HepG2 (cell line): ENCODE measurements around the gene JMJD6. TPM values are rescaled to one million over a fixed set of nuclear protein-coding genes. Genes with fewer than 3 reads are reported as not detected.

ENCODE experiments used
- CBFB ChIP-seq: sonication (generic); formaldehyde crosslinking; IDR thresholded peaks from 2 replicates; pipeline ENCODE4 v1.4.0; 2020; ENCODE audit warnings: missing genetic modification reagents
- DNMT1 ChIP-seq: sonication (generic); formaldehyde crosslinking; IDR thresholded peaks from 2 replicates; pipeline ENCODE4 v1.5.1; 2020; ENCODE audit warnings: mild to moderate bottlenecking, missing genetic modification reagents
- DNMT3B ChIP-seq: conservative IDR thresholded peaks from 2 replicates; pipeline ENCODE4 v1.6.1; 2016; ENCODE audit warnings: missing biosample characterization, control low read depth
- EED ChIP-seq: sonication (generic); formaldehyde crosslinking; IDR thresholded peaks from 2 replicates; pipeline ENCODE4 v1.5.0; 2020; ENCODE audit warnings: mild to moderate bottlenecking, missing genetic modification reagents
- ERF ChIP-seq: IDR thresholded peaks from 2 replicates; pipeline ENCODE4 v1.6.1; 2018; ENCODE audit warnings: missing biosample characterization, missing genetic modification reagents
- GATAD1 ChIP-seq: IDR thresholded peaks from 2 replicates; pipeline ENCODE4 v1.6.1; 2016; ENCODE audit warnings: missing genetic modification reagents, missing compliant biosample characterization
- GZF1 ChIP-seq: sonication (generic); formaldehyde crosslinking; IDR thresholded peaks from 2 replicates; pipeline ENCODE4 v1.5.1; 2020; ENCODE audit warnings: mild to moderate bottlenecking, missing genetic modification reagents
- ISX ChIP-seq: sonication (generic); formaldehyde crosslinking; conservative IDR thresholded peaks from 2 replicates; pipeline ENCODE4 v1.5.0; 2020; ENCODE audit warnings: missing genetic modification reagents
- KLF6 ChIP-seq: IDR thresholded peaks from 2 replicates; pipeline ENCODE4 v1.8.0; 2016; ENCODE audit warnings: missing biosample characterization, missing genetic modification reagents
- NFE2L2 ChIP-seq: fragments of 150-350 bp; IDR thresholded peaks from 2 replicates; pipeline ENCODE4 v1.6.1; 2014; ENCODE audit warnings: low read length
- RFX5 ChIP-seq: IDR thresholded peaks from 2 replicates; pipeline ENCODE4 v1.6.1; 2011; ENCODE audit warnings: low read depth, low read length, improper control_type of control experiment
- SIN3B ChIP-seq: fragments of 150-350 bp; IDR thresholded peaks from 2 replicates; pipeline ENCODE4 v1.6.1; 2014; ENCODE audit warnings: low read length
- XRCC5 ChIP-seq: fragments of 200-400 bp; formaldehyde crosslinking; optimal IDR thresholded peaks from 2 replicates; pipeline ENCODE3; 2017; ENCODE audit warnings: mild to moderate bottlenecking, low read length
- ZBTB7A ChIP-seq: sonication (generic); formaldehyde crosslinking; IDR thresholded peaks from 2 replicates; pipeline ENCODE4 v1.8.0; 2022; ENCODE audit warnings: mild to moderate bottlenecking, missing genetic modification reagents
- ZFP37 ChIP-seq: sonication (generic); formaldehyde crosslinking; IDR thresholded peaks from 2 replicates; pipeline ENCODE4 v1.4.0; 2020; ENCODE audit warnings: missing genetic modification reagents, borderline replicate concordance
- ZNF274 ChIP-seq: sonication (generic); formaldehyde crosslinking; IDR thresholded peaks from 2 replicates; pipeline ENCODE4 v1.5.1; 2020; ENCODE audit warnings: mild to moderate bottlenecking, missing genetic modification reagents
- ZNF530 ChIP-seq: sonication (generic); formaldehyde crosslinking; IDR thresholded peaks from 2 replicates; pipeline ENCODE4 v1.5.0; 2020; ENCODE audit warnings: low read depth, mild to moderate bottlenecking, missing genetic modification reagents
- ZNF552 ChIP-seq: sonication (generic); formaldehyde crosslinking; IDR thresholded peaks from 2 replicates; pipeline ENCODE4 v1.9.0; 2022; ENCODE audit warnings: missing genetic modification reagents, mild to moderate bottlenecking, borderline replicate concordance
- ZNF720 ChIP-seq: sonication (generic); formaldehyde crosslinking; IDR thresholded peaks from 2 replicates; pipeline ENCODE4 v1.4.0; 2020; ENCODE audit warnings: missing genetic modification reagents
- ZNF775 ChIP-seq: sonication (generic); formaldehyde crosslinking; IDR thresholded peaks from 2 replicates; pipeline ENCODE4 v1.4.0; 2020; ENCODE audit warnings: missing genetic modification reagents, mild to moderate bottlenecking, moderate library complexity, borderline replicate concordance
- polyA plus RNA-seq, 8 experiments: library from polyadenylated mRNA; depleted of rRNA in 3 of 8; stranded (reverse) in 7 of 8; unstranded in 1 of 8; fragments of >200 nt; fragmentation: Illumina TruSeq in 4 of 8; extraction: Trizol in 4 of 8; gene quantifications; 2 replicates each; pipeline versions ENCODE4 v1.2.1 to v1.2.3, GENCODE V29; 2011 to 2016; ENCODE audit warnings: low read depth in 4 of 8, missing spikeins in 1 of 8, mixed read lengths in 1 of 8; ENCODE audit not compliant: insufficient read depth in 1 of 8
- total RNA-seq, 5 experiments: library from RNA; depleted of rRNA; stranded (reverse); fragments of >200 nt; fragmentation: Illumina TruSeq; extraction: Trizol; gene quantifications; 2 replicates each; pipeline ENCODE4 v1.2.3, GENCODE V29; 2016; ENCODE audit warnings: low read depth in 1 of 5
- TF ChIP-seq, protein P1 (sequence below): IDR thresholded peaks from 2 replicates; pipeline ENCODE4 v1.6.1; 2016; ENCODE audit warnings: missing compliant biosample characterization, missing genetic modification reagents, borderline replicate concordance
- TF ChIP-seq, protein P2 (sequence below): sonication (generic); formaldehyde crosslinking; IDR thresholded peaks from 2 replicates; pipeline ENCODE4 v1.4.0; 2020; ENCODE audit warnings: mild to moderate bottlenecking, missing genetic modification reagents, borderline replicate concordance
- TF ChIP-seq, protein P3 (sequence below): sonication (generic); formaldehyde crosslinking; IDR thresholded peaks from 2 replicates; pipeline ENCODE4 v1.5.1; 2020; ENCODE audit warnings: missing genetic modification reagents, mild to moderate bottlenecking, borderline replicate concordance
- TF ChIP-seq, protein P4 (sequence below): IDR thresholded peaks from 2 replicates; pipeline ENCODE4 v1.6.1; 2018; ENCODE audit warnings: missing genetic modification reagents, mild to moderate bottlenecking, missing compliant biosample characterization
- TF ChIP-seq, protein P5 (sequence below): fragments of 450-650 bp; IDR thresholded peaks from 2 replicates; pipeline ENCODE4 v1.6.1; 2017

The JMJD6 gene
- total and polyA plus RNA-seq, 2 of the 13 experiments (the other 11 are each of a cell fraction or from before 2014, with no cell fraction given) = 33.6 to 41.0 TPM

DNA sequence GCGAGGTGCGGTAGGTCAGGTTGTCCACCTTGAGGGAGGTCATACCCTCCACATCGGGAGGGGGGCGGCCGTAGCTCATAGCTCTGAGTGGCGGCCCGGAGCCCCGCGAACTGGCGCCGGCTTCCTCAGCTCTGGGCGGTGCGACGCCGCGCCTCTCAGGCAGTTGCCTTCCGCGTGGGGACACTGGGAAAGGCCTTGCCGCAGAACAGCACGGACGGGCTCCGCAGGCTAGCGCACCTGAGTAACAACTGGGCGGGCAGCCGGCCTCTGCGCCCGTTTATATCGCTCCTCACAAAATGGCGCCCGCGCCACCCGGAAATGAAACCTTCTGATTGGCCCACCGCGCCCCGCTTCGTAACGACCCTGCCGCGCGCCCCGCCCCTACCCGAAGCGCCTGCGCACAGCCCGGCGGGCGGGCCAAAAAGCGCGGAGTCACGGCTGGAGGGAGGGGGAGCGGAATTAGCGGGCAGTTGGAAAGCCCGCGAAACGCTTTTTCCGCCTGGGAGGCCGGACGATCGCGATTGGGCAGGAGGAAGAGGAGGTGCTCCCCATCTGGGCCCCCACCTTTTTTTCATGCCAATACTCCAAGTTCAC is 10.8 kb upstream of the JMJD6 start, which contains the start of gene SRSF2 (continued):
- no peak; the same call in 1 of the 2 replicates for TF ChIP-seq ZNF274 (CRISPR knock-in tag)
- peak; percentile 70; the same call in 1 of the 2 replicates for TF ChIP-seq GZF1 (CRISPR knock-in tag)
- TF ChIP-seq XRCC5 = peak; percentile 54
- TF ChIP-seq, protein P1, sequence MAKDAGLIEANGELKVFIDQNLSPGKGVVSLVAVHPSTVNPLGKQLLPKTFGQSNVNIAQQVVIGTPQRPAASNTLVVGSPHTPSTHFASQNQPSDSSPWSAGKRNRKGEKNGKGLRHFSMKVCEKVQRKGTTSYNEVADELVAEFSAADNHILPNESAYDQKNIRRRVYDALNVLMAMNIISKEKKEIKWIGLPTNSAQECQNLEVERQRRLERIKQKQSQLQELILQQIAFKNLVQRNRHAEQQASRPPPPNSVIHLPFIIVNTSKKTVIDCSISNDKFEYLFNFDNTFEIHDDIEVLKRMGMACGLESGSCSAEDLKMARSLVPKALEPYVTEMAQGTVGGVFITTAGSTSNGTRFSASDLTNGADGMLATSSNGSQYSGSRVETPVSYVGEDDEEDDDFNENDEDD = peak; percentile 98
- TF ChIP-seq DNMT1 = no peak
- TF ChIP-seq, protein P2, sequence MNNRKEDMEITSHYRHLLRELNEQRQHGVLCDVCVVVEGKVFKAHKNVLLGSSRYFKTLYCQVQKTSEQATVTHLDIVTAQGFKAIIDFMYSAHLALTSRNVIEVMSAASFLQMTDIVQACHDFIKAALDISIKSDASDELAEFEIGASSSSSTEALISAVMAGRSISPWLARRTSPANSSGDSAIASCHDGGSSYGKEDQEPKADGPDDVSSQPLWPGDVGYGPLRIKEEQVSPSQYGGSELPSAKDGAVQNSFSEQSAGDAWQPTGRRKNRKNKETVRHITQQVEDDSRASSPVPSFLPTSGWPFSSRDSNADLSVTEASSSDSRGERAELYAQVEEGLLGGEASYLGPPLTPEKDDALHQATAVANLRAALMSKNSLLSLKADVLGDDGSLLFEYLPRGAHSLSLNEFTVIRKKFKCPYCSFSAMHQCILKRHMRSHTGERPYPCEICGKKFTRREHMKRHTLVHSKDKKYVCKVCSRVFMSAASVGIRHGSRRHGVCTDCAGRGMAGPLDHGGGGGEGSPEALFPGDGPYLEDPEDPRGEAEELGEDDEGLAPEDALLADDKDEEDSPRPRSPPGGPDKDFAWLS (CRISPR knock-in tag) = no peak
- peak; percentile 80; the same call in 1 of the 2 replicates for TF ChIP-seq ZNF530 (CRISPR knock-in tag)
- peak; percentile 99 for TF ChIP-seq DNMT3B (CRISPR knock-in tag)
- TF ChIP-seq RFX5 = no peak; the same call in 1 of the 2 replicates
- peak; percentile 97 for TF ChIP-seq ZNF552
- TF ChIP-seq, protein P3, sequence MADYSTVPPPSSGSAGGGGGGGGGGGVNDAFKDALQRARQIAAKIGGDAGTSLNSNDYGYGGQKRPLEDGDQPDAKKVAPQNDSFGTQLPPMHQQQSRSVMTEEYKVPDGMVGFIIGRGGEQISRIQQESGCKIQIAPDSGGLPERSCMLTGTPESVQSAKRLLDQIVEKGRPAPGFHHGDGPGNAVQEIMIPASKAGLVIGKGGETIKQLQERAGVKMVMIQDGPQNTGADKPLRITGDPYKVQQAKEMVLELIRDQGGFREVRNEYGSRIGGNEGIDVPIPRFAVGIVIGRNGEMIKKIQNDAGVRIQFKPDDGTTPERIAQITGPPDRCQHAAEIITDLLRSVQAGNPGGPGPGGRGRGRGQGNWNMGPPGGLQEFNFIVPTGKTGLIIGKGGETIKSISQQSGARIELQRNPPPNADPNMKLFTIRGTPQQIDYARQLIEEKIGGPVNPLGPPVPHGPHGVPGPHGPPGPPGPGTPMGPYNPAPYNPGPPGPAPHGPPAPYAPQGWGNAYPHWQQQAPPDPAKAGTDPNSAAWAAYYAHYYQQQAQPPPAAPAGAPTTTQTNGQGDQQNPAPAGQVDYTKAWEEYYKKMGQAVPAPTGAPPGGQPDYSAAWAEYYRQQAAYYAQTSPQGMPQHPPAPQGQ (CRISPR knock-in tag) = no peak
- TF ChIP-seq ZBTB7A (CRISPR knock-in tag) = peak; percentile 87
- TF ChIP-seq ZNF775 (CRISPR knock-in tag) = peak; percentile 72; the same call in 1 of the 2 replicates
- TF ChIP-seq, protein P4, sequence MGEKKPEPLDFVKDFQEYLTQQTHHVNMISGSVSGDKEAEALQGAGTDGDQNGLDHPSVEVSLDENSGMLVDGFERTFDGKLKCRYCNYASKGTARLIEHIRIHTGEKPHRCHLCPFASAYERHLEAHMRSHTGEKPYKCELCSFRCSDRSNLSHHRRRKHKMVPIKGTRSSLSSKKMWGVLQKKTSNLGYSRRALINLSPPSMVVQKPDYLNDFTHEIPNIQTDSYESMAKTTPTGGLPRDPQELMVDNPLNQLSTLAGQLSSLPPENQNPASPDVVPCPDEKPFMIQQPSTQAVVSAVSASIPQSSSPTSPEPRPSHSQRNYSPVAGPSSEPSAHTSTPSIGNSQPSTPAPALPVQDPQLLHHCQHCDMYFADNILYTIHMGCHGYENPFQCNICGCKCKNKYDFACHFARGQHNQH (CRISPR knock-in tag) = peak; percentile 92
- TF ChIP-seq CBFB (CRISPR knock-in tag) = peak; percentile 92
- TF ChIP-seq NFE2L2 = peak; percentile 97
- peak; percentile 64 for TF ChIP-seq SIN3B
- peak; percentile 99 for TF ChIP-seq KLF6 (CRISPR knock-in tag)
- TF ChIP-seq ISX (CRISPR knock-in tag) = peak; percentile 86; the same call in 1 of the 2 replicates
- TF ChIP-seq ERF = peak; percentile 76
- peak; percentile 95; the same call in 1 of the 2 replicates for TF ChIP-seq EED (CRISPR knock-in tag)
- TF ChIP-seq, protein P5, sequence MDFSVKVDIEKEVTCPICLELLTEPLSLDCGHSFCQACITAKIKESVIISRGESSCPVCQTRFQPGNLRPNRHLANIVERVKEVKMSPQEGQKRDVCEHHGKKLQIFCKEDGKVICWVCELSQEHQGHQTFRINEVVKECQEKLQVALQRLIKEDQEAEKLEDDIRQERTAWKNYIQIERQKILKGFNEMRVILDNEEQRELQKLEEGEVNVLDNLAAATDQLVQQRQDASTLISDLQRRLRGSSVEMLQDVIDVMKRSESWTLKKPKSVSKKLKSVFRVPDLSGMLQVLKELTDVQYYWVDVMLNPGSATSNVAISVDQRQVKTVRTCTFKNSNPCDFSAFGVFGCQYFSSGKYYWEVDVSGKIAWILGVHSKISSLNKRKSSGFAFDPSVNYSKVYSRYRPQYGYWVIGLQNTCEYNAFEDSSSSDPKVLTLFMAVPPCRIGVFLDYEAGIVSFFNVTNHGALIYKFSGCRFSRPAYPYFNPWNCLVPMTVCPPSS = no peak
- TF ChIP-seq GATAD1 (CRISPR knock-in tag) = peak; percentile 84
- 0 out of 2 replicates have a peak, but pooled peaks have one; percentile 72 for TF ChIP-seq ZNF720 (CRISPR knock-in tag)
- peak; percentile 84 for TF ChIP-seq ZFP37 (CRISPR knock-in tag)
